HEK293 (cell line): ENCODE results near the gene INA.

Experiments
- EGR2 ChIP-seq: fragments of 450-650 bp; formaldehyde crosslinking; IDR thresholded peaks from 2 replicates; pipeline ENCODE4 v1.5.1; 2016; ENCODE audit warnings: low read depth, missing biosample characterization, missing genetic modification characterization
- GFI1B ChIP-seq: fragments of 450-650 bp; formaldehyde crosslinking; IDR thresholded peaks from 2 replicates; pipeline ENCODE4 v1.5.1; 2016; ENCODE audit warnings: missing biosample characterization, missing genetic modification characterization
- KLF10 ChIP-seq: fragments of 450-650 bp; IDR thresholded peaks from 2 replicates; pipeline ENCODE4 v1.5.1; 2018; ENCODE audit warnings: missing biosample characterization, mild to moderate bottlenecking, missing genetic modification characterization
- KLF7 ChIP-seq: fragments of 450-650 bp; formaldehyde crosslinking; IDR thresholded peaks from 2 replicates; pipeline ENCODE4 v1.5.1; 2016; ENCODE audit warnings: missing biosample characterization, missing genetic modification characterization, borderline replicate concordance
- MEIS1 ChIP-seq: sonication (generic); formaldehyde crosslinking; IDR thresholded peaks from 2 replicates; pipeline ENCODE4 v1.8.1; 2022; ENCODE audit warnings: missing genetic modification reagents, mild to moderate bottlenecking, borderline replicate concordance
- OVOL3 ChIP-seq: fragments of 450-650 bp; formaldehyde crosslinking; IDR thresholded peaks from 2 replicates; pipeline ENCODE4 v1.5.1; 2016; ENCODE audit warnings: missing biosample characterization, missing genetic modification characterization
- SCRT2 ChIP-seq: fragments of 450-650 bp; formaldehyde crosslinking; IDR thresholded peaks from 2 replicates; pipeline ENCODE4 v1.5.1; 2016; ENCODE audit warnings: missing biosample characterization, missing genetic modification characterization
- SP2 ChIP-seq: fragments of 450-650 bp; formaldehyde crosslinking; IDR thresholded peaks from 2 replicates; pipeline ENCODE4 v1.5.1; 2016; ENCODE audit warnings: missing biosample characterization, missing genetic modification characterization
- YY1 ChIP-seq: fragments of 450-650 bp; formaldehyde crosslinking; IDR thresholded peaks from 2 replicates; pipeline ENCODE4 v1.5.1; 2018; ENCODE audit warnings: missing biosample characterization, missing genetic modification characterization
- ZBTB10 ChIP-seq: fragments of 450-650 bp; formaldehyde crosslinking; IDR thresholded peaks from 2 replicates; pipeline ENCODE4 v1.5.1; 2016; ENCODE audit warnings: missing biosample characterization, missing genetic modification characterization
- ZNF112 ChIP-seq: fragments of 450-650 bp; formaldehyde crosslinking; IDR thresholded peaks from 2 replicates; pipeline ENCODE4 v1.5.0; 2017; ENCODE audit warnings: missing biosample characterization, missing genetic modification characterization
- ZNF16 ChIP-seq: fragments of 450-650 bp; formaldehyde crosslinking; IDR thresholded peaks from 2 replicates; pipeline ENCODE4 v1.5.1; 2016; ENCODE audit warnings: low read depth, missing biosample characterization, missing genetic modification characterization
- ZNF19 ChIP-seq: fragments of 450-650 bp; formaldehyde crosslinking; IDR thresholded peaks from 2 replicates; pipeline ENCODE4; 2016; ENCODE audit warnings: missing biosample characterization, missing genetic modification characterization, low read depth
- ZNF280C ChIP-seq: fragments of 450-650 bp; formaldehyde crosslinking; IDR thresholded peaks from 2 replicates; pipeline ENCODE4 v1.5.1; 2016; ENCODE audit warnings: missing biosample characterization, missing genetic modification characterization
- ZNF302 ChIP-seq: fragments of 450-650 bp; formaldehyde crosslinking; IDR thresholded peaks from 2 replicates; pipeline ENCODE4 v1.5.1; 2016; ENCODE audit warnings: missing biosample characterization, missing genetic modification characterization, low read depth
- ZNF341 ChIP-seq: fragments of 450-650 bp; formaldehyde crosslinking; IDR thresholded peaks from 2 replicates; pipeline ENCODE4; 2016; ENCODE audit warnings: low read depth, missing biosample characterization, missing genetic modification characterization
- ZNF394 ChIP-seq: fragments of 450-650 bp; formaldehyde crosslinking; IDR thresholded peaks from 2 replicates; pipeline ENCODE4 v1.5.1; 2016; ENCODE audit warnings: missing biosample characterization, missing genetic modification characterization, mild to moderate bottlenecking, moderate library complexity, borderline replicate concordance
- ZNF398 ChIP-seq: fragments of 450-650 bp; formaldehyde crosslinking; IDR thresholded peaks from 2 replicates; pipeline ENCODE4 v1.5.1; 2017; ENCODE audit warnings: missing biosample characterization, missing genetic modification characterization
- ZNF513 ChIP-seq: fragments of 450-650 bp; IDR thresholded peaks from 2 replicates; pipeline ENCODE4 v1.5.1; 2018; ENCODE audit warnings: missing biosample characterization, missing genetic modification characterization
- ZNF518A ChIP-seq: fragments of 450-650 bp; formaldehyde crosslinking; conservative IDR thresholded peaks from 2 replicates; pipeline ENCODE4 v1.5.1; 2016; ENCODE audit warnings: low read depth, missing biosample characterization, missing genetic modification characterization
- ZNF837 ChIP-seq: fragments of 450-650 bp; formaldehyde crosslinking; IDR thresholded peaks from 2 replicates; pipeline ENCODE4 v1.5.1; 2016; ENCODE audit warnings: missing biosample characterization, missing genetic modification characterization
- ZNF843 ChIP-seq: fragments of 450-650 bp; formaldehyde crosslinking; IDR thresholded peaks from 2 replicates; pipeline ENCODE4 v1.5.1; 2016; ENCODE audit warnings: missing biosample characterization, missing genetic modification characterization

Gene INA

GRCh38 chr10:103276896-103277712, at the start of gene INA (continued):
- TF ChIP-seq ZNF513 (tag by site-specific recombination) (no peak), GFI1B (tag by site-specific recombination) (no peak), ZNF837 (tag by site-specific recombination) (no peak), ZNF16 (tag by site-specific recombination) (no peak), ZNF19 (tag by site-specific recombination) (no peak), MEIS1 (CRISPR knock-in tag) (no peak), ZNF518A (tag by site-specific recombination) (no peak), SP2 (tag by site-specific recombination) (peak; percentile 22; the same call in 1 of the 2 replicates), SCRT2 (tag by site-specific recombination) (no peak), OVOL3 (no peak), ZNF398 (tag by site-specific recombination) (no peak), KLF10 (tag by site-specific recombination) (0 out of 2 replicates have a peak, but pooled peaks have one; percentile 24), KLF7 (tag by site-specific recombination) (no peak), ZNF302 (tag by site-specific recombination) (no peak), ZNF341 (peak; percentile 34), ZNF394 (tag by site-specific recombination) (peak; percentile 17; the same call in 1 of the 2 replicates), ZNF843 (tag by site-specific recombination) (no peak), EGR2 (tag by site-specific recombination) (no peak), ZBTB10 (tag by site-specific recombination) (no peak), ZNF280C (tag by site-specific recombination) (no peak), ZNF112 (no peak), YY1 (no peak; the same call in 1 of the 2 replicates)
